ENCODE measurements around the gene C9orf57.
"Not testable (repeated sequence)": the region's sequence is repeated elsewhere in the genome, so short reads cannot be mapped to it uniquely, and the experiment has no call there.

C9orf57 gene

DNA sequence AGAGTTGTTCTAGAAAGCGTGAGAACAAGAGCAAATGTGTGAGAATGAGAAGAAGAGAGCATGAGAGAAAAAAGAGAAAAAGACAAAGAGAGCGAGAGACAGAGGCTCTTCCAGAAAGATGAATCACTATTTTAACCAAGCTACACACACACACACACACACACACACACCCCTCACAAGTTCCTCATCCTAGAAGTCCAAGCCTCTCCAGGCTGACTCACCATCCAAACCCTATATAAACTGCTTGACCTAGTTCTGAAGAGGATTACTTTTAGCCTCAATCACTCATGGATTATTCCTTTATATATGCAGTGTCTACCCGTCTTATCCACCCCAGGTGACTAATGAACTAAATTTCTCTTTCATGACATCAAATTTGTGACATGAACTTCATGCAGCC lies 37.6 kb downstream of the C9orf57 start:
- DNase-seq, result no peak

DNA sequence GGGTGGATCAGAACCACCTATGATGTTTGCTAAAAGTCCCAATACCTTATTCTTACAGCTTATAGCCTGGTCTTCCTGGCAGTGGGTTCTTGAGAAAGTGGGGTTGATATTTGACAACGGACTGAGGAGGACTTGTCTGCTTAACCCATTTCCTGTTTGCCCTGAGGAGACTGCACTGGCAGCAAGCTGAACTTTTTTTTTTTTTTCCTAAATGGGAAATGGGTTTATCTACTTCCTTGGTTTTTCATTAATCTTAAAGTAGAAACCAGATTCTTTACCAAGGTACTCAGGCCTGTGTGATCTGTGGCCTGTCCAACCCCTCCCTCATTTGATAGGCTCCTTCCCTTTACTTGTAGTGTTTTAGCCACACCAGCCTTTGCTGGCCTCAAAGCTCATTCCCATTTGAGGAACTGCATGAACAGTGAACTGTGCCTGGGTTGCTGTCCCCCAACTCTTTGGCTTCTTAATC lies 47.1 kb downstream of the C9orf57 start:
- no peak for DNase-seq

DNA sequence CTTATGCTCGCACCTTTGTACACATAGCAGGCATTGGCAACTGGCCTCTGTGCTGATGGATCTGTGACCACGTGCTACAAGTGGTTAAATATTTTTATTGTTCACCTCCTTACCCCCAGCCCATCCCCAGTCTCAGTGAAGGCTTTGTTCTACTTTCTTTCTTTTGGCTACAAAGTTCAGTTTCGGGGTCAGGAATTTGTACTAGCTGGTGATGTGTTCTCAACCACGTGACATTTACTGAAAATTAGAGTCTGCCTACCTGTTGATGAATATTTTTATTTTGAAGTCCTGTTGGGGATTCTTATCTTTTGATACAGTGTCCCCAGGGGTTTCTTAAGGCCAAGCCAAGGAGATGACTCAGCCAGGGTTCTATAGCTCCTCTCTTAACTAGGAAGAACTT lies 47.8 kb downstream of the C9orf57 start:
- no peak for DNase-seq

DNA sequence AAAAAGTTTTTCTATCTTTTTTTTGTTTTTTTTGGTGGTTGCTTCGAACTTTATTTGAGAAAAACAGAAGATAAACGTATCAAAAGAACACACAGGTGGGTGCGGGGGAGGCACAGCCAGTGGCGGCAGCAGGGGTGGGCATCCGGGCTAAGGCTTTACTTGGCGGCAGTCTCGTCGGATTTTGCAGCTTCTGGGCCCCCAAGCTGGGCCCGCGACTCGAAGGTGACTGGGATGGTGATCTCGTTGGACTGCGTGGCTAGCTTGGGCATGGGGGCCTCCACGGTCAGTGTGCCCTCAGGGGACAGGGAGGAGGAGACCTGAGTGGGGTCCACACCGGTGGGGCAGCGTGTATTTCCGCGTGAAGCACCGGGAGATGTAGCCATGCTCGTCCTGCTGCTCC lies 52.7 kb downstream of the C9orf57 start:
- not testable (repeated sequence) for DNase-seq

GRCh38 chr9:72006501-72006900 lies 53.9 kb downstream of the C9orf57 start:
- DNase-seq, result no peak

DNA sequence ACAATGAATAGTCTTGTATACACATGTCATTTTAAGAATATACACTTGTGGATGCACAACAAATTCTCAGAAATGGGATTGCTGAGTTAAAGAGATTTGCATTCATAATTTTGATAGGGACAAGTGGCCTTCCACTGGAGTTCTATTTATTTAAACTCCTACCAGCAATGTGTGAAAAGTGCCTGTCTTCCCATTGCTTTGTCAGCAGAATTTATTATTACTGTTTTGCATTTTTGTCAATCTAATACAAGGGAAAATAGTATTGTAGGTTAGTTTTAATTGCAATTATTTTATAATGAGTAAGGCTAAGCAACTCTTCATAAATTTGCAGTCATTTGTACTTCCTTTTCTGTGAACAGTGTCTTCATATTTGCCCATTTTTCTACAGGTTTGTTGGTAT lies 55.0 kb downstream of the C9orf57 start:
- no peak for DNase-seq
